ENCODE results near the gene PAX3.
"Not testable (repeated sequence)": the region's sequence is repeated elsewhere in the genome, so short reads cannot be mapped to it uniquely, and the experiment has no call there.

The PAX3 gene

DNA sequence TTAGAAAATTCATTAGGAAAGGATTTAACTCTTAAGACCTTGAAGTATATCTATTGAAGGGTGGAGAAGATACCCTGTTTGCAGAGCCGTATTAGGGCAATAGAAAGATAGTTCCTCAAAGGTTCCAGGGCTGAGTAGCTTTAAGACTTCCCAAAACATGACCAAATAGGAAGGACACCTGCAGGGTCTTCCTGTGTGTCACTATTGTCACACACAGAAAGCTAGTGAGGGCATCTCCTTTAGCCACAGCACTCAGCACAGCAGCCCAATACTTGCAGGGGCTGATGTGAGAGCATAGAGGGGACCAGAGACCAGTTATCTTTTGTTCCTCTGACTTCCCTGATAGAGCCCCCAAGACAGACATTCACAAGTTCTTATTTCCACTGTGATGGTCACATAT is 93.7 kb downstream of the PAX3 start:
- DNase-seq: no peak

DNA sequence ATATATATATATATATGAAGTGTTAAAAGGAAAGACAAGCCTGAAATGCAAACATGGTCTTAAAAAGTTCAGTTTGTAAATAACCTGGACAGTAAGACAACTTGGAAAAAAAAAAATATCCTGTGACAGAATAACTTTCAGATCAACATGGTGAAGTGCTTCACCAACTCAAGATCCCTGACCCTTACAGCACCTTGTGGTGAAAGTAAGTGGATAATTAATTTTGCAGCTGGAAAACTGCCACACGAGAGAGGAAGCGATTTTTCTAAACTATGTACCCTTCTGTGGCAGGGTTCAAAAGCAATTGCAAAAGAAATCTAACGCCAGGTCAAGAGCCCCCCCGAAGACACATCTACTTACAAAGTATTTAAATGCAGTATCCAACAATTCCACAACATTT is 95.8 kb downstream of the PAX3 start:
- DNase-seq: no peak

DNA sequence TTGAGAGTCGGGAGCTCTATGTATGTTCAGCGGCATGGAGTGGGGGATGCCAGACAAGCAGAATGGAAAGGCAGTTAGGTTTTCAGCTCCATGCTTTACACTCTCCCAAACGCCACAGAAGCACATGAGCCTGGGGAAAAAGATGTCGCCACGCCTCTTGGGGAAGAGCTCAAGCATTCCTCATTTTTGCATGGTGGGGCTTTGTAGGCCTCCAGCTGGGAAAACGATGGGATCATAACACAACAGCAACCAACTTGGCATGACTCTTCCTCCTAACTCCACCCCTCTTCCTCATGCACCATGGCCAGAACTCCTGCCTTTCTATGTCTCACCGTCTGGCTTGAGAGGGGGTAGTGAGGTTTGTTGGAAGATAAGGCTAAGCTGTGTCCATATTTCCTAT is 102.6 kb downstream of the PAX3 start:
- DNase-seq: no peak

DNA sequence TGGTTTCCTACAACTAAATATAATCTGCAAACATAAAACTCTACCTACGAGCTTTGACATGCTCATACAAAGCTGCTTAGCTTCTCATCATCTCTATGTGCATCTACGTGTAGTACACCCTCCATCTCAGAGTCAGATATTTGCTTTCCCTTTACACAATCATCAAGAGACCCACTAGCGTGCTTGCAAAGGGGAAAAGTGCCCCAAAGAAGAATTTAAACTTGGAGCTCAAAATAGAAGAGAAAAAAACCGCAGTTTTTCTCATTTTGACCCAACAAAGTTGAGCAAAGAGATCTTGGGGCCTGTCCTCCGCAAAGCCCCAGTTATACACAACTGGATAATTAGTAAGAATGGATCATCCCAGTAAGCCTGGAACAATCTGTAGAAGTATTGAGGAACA is 104.1 kb downstream of the PAX3 start:
- DNase-seq: no peak

DNA sequence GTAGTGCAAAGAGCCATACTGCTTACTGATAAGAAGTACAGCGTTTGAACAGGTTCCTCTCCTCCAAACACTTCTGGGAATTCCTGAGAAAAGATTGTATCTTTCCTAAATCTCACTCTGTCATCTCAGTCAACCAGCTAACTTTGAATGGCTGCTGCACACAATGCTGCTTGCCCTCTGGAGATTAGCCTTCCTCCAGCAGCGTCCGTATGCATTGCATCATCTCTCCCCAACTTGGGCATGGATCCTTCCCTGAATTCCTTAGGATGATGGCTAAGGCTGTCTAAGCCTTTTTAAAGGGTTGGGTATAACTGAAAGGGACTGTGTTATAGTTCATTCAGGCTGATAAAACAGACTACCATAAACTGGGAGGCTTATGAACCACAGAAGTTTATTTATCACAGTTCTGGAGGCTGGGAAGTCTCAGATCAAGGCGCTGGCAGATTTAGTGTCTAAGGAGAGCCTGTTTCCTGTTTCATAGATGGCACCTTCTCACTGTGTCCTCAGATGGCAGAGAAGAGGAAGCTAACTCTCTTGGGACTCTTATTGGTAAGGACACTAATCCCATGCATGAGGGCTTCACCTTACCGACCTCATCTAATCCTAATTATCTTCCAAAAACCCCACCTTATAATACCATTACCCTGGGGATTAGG is 105.3 kb downstream of the PAX3 start:
- DNase-seq: no peak

DNA sequence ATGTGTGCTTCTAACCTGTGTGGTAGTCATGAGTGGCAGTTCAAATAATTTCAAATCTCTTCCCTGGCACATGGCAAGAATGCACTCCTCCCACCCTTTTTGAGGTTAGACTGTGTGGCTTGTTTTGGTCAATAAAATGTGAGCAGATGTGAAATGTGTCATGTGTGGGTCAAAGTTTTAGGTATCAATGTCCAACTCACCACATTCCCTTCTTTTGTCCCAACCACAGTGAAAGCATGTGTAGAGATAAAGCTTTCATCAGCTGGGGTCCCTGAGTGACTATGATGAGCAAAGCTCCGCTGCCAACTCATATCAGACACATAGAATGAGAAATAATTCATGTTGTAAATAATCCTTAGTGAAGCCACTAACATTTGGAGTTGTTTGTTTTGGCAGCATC is 118.2 kb downstream of the PAX3 start:
- no peak for DNase-seq

DNA sequence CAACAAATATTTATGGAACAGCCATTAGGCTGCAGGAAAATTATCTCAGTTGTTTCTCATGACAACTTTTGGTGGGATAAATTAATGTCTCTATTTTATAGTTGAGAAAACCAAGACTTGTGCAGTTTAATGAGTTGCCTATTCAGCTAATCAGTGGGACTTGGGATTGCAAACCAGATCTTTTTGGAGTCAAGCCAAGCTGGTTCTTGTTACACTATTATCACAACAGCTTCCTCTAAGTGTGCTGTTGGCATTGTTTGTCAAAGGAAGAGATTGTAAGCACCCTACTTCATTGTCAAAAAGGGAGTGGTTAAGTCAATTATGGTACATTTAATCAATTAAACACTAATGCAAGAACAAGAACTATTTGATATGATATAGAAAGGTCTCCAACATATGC is 119.2 kb downstream of the PAX3 start:
- DNase-seq: no peak

DNA sequence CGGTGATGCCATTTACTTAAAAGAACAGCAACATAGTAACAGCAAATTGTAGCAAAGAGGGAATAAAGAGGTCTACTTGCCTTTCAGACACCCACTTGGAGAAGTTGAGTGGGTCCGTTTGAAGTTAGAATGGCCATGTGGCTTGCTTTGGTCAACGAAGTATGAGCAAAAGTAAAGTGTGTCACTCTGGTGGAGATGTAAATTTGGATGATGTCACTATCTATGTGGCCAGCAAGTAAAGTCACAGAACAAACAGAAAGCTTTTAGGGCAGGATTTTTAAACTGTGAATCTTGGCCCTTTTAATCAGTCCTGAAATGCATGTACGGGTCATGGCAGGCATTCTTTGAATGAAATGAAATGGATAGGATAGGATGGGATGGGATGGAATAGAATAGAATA is 120.3 kb downstream of the PAX3 start:
- no peak for DNase-seq

DNA sequence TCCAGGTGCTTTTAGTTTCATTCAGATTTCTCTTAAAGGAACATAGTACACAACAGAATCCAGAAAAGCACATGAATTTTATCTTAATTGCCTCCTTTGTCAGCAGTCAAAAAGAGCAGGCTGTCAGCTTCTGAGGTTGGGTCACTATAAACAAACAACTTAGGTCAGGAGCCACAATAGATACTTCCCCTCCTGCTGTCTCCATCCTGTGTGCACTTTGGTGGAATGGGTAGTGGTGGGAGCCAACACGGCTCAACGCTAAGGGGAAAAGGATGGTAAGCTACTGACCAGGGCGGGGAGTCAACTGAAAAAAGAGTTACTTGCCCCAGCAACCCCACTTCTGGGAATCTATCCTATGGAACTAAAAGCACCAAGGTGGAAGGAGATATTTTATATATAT is 121.9 kb downstream of the PAX3 start:
- DNase-seq: no peak

DNA sequence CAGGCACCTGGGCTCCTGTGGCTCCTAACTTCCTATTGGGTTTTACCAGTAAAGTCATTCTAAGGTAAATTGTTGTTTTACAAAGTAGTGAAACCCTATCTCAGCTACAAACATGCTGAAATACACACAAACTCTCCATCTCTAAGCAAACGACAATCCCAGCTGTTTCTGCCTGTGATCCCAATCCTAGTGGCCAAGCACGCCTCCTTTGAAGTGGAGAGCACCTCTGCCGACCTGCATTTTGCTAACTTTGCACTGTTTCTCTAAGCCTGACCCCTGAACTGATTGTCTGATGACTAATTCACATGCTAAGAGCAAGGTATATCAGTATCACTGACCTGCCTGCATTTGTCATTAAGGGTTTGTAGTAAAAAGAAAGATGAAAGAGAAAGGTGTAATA is 124.3 kb downstream of the PAX3 start:
- DNase-seq: no peak

DNA sequence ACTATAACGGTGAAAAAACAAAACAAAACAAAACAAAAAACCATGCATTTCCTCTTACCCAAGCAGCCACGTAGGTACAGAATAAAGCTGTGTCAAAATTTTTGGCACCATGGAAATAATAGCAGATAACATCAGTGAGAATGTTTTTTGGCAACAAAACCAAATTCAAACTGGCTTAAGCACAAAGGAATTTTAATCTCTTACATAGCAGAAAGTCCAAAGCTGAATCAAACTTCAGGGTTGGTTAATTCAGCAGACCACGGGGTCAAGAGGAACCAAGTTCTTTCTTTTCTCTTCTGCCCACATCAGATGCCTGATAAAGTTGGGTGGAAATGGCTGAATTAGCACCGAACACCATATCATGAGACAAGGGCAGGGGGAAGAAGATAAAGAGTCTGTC is 129.5 kb downstream of the PAX3 start:
- DNase-seq: no peak

DNA sequence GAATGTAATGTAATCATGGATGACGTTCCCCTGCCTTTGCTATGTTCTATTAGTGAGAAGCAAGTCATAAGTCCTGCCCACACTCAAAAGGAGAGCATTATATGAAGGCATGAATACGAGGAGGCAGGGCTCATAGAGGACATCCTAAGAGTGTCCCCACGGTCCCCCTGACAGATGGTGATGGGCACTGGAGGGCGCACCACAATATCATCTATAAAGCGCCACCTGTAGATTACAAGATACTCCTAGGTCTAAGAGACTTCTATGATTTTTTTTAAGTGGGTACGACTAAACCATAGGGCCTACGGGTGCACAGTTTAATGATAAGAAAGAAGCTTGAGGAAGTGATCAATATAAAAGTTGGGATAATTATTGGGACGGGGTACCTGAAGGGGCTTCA is 131.0 kb downstream of the PAX3 start:
- no peak for DNase-seq

DNA sequence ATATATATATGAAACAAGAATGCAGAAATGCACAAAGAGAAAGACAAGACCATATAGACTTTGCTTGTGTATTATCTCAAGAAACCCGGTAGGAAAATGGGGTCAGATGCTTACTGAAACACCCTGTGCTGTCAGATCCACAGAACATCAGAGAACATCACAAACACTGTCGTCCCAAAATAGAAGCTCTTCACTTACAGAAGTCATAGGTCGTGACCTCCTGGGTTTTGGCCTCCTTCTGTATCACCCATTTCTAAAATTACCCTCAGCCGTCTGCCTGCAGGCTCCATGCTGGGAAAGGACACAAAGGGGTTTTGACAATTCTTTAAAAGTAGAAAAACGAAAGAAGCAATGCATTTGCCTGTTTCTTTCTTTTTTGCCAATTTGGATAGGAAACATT is 137.9 kb downstream of the PAX3 start:
- no peak for DNase-seq

DNA sequence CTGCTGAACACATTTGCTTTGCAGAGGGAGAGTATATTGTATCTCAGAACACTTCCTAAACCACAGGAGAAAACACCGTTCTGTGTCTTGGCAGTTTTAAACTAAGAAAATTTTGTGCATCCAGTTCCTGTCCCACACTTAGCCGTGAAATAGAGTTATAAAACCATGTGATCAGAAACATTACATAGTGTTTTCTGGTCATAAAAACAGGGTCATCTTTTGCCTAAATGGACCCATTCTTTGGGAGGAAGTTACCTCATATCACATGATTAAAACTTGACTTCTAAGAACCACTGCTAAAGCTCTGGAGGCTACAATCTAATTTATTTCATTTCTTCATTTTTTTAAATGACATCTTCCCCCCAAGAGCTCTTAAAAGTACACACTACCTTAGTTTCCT is 138.7 kb downstream of the PAX3 start:
- no peak for DNase-seq

DNA sequence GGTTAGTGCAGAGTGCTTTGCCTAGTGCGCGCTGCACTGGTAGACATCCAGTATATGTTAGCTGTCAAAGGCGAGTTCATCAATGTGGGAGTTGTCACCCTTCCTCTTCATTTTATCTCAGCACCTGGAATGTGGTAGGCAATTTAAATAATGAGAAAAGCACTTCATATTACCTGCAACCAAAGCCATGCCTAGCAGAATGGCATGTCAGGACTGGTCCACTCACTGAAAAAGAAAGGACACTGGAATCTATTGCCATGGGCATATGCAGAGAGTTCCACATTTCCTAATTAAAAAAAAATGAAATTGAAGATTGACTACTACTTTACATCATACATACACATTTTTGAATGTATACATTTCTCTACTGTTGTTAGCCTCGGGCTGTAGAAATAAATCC is 139.6 kb downstream of the PAX3 start:
- no peak for DNase-seq

DNA sequence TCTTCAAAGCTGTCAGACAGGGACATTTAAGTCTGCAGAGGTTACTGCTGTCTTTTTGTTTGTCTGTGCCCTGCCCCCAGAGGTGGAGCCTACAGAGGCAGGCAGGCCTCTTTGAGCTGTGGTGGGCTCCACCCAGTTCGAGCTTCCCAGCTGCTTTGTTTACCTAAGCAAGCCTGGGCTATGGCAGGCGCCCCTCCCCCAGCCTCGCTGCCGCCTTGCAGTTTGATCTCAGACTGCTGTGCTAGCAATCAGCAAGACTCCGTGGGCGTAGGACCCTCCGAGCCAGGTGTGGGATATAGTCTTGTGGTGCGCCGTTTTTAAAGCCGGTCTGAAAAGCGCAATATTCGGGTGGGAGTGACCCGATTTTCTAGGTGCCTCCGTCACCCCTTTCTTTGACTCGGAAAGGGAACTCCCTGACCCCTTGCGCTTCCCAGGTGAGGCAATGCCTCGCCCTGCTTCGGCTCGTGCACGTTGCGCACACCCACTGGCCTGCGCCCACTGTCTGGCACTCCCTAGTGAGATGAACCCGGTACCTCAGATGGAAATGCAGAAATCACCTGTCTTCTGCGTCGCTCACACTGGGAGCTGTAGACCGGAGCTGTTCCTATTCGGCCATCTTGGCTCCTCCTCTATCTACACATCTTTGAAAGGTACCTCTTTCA is 143.7 kb downstream of the PAX3 start:
- DNase-seq: not testable (repeated sequence)
